ENCODE data around the gene NUP107.

GRCh38 chr12:68695454-68695853 is 8.7 kb downstream of the NUP107 start:
- TF ChIP-seq EZH2 (optimal IDR thresholded peaks at IDR 0.05; ENCODE audit: low read depth, low read length) (no peak), CTCF (IDR thresholded peaks at IDR 0.05; ENCODE audit: low read length) (no peak)

All from MM.1S (cell line).